OCI-LY7 (cell line): ENCODE data around the gene MYZAP.

Experiments used
- CTCF ChIP-seq: fragments of 200-600 bp; sonication (generic); conservative IDR thresholded peaks from 2 replicates; pipeline ENCODE4 v1.5.1; 2014; ENCODE audit warnings: mild to moderate bottlenecking, antibody characterized with exemption, low read length, moderate library complexity, mixed read lengths
- EZH2phosphoT487 ChIP-seq: fragments of 200-600 bp; sonication (generic); IDR thresholded peaks from 2 replicates; pipeline ENCODE4 v1.6.1; 2018; ENCODE audit warnings: low read depth, borderline replicate concordance, mild to moderate bottlenecking, mixed run types, antibody characterized with exemption, low read length, moderate library complexity, mixed read lengths

- TF ChIP-seq CTCF (no peak), EZH2phosphoT487 (no peak)
Measured at GRCh38 chr15:57595011-57595866, 3.5 kb downstream of the MYZAP start.
